Measurements from ENCODE around the gene AGBL4.
A peak's percentile ranks its signal among the peaks of the same experiment; 100 is the strongest.

The AGBL4 gene

GRCh38 chr1:48678710-48679505 lies 1344.8 kb downstream of the AGBL4 start:
- no peak for TF ChIP-seq TAF1 (IDR thresholded peaks at IDR 0.05; ENCODE audit: borderline replicate concordance, low read depth, low read length)
- TF ChIP-seq POLR2AphosphoS5 (IDR thresholded peaks at IDR 0.05; ENCODE audit: low read depth, low read length) = no peak
- TF ChIP-seq POLR2A (IDR thresholded peaks at IDR 0.05; ENCODE audit: low read depth, low read length) = no peak
- FAIRE-seq (no peak), DNase-seq (ENCODE audit: insufficient read length) (no peak)

GRCh38 chr1:48677306-48678287 lies 1346.2 kb downstream of the AGBL4 start:
- DNase-seq (ENCODE audit: insufficient read length) (no peak), FAIRE-seq (peak; percentile 71)
- TF ChIP-seq POLR2AphosphoS5 (IDR thresholded peaks at IDR 0.05; ENCODE audit: low read depth, low read length) = no peak

GRCh38 chr1:48676822-48677221 lies 1346.9 kb downstream of the AGBL4 start:
- FAIRE-seq (no peak), DNase-seq (ENCODE audit: insufficient read length) (no peak)
- TF ChIP-seq POLR2AphosphoS5 (IDR thresholded peaks at IDR 0.05; ENCODE audit: low read depth, low read length) (no peak), POLR2A (IDR thresholded peaks at IDR 0.05; ENCODE audit: low read depth, low read length) (no peak), TAF1 (IDR thresholded peaks at IDR 0.05; ENCODE audit: borderline replicate concordance, low read depth, low read length) (no peak)

GRCh38 chr1:48676376-48676775 lies 1347.4 kb downstream of the AGBL4 start:
- TF ChIP-seq TAF1 (IDR thresholded peaks at IDR 0.05; ENCODE audit: borderline replicate concordance, low read depth, low read length) (no peak), POLR2A (IDR thresholded peaks at IDR 0.05; ENCODE audit: low read depth, low read length) (no peak), POLR2AphosphoS5 (IDR thresholded peaks at IDR 0.05; ENCODE audit: low read depth, low read length) (no peak)
- DNase-seq (ENCODE audit: insufficient read length) (no peak), FAIRE-seq (no peak)

- FAIRE-seq (no peak), DNase-seq (ENCODE audit: insufficient read length) (no peak)
- TF ChIP-seq POLR2A (IDR thresholded peaks at IDR 0.05; ENCODE audit: low read depth, low read length) = no peak
- no peak for TF ChIP-seq POLR2AphosphoS5 (IDR thresholded peaks at IDR 0.05; ENCODE audit: low read depth, low read length)
- no peak for TF ChIP-seq TAF1 (IDR thresholded peaks at IDR 0.05; ENCODE audit: borderline replicate concordance, low read depth, low read length)
Observed at GRCh38 chr1:48675251-48675650, 1348.5 kb downstream of the AGBL4 start.

GRCh38 chr1:48674641-48675040 lies 1349.1 kb downstream of the AGBL4 start:
- no peak for DNase-seq (ENCODE audit: insufficient read length)
- TF ChIP-seq POLR2AphosphoS5 (IDR thresholded peaks at IDR 0.05; ENCODE audit: low read depth, low read length) = no peak
- no peak for TF ChIP-seq TAF1 (IDR thresholded peaks at IDR 0.05; ENCODE audit: borderline replicate concordance, low read depth, low read length)
- TF ChIP-seq POLR2A (IDR thresholded peaks at IDR 0.05; ENCODE audit: low read depth, low read length) = no peak
- FAIRE-seq = no peak

- no peak for TF ChIP-seq POLR2AphosphoS5 (IDR thresholded peaks at IDR 0.05; ENCODE audit: low read depth, low read length)
- TF ChIP-seq POLR2A (IDR thresholded peaks at IDR 0.05; ENCODE audit: low read depth, low read length) = no peak
- no peak for TF ChIP-seq TAF1 (IDR thresholded peaks at IDR 0.05; ENCODE audit: borderline replicate concordance, low read depth, low read length)
- no peak for DNase-seq (ENCODE audit: insufficient read length)
- no peak for FAIRE-seq
Observed at GRCh38 chr1:48673332-48674105, 1350.2 kb downstream of the AGBL4 start.

- TF ChIP-seq POLR2A (IDR thresholded peaks at IDR 0.05; ENCODE audit: low read depth, low read length) (no peak), TAF1 (IDR thresholded peaks at IDR 0.05; ENCODE audit: borderline replicate concordance, low read depth, low read length) (no peak), POLR2AphosphoS5 (IDR thresholded peaks at IDR 0.05; ENCODE audit: low read depth, low read length) (no peak)
- DNase-seq (ENCODE audit: insufficient read length) = no peak
- no peak for FAIRE-seq
Observed at GRCh38 chr1:48671578-48671977, 1352.2 kb downstream of the AGBL4 start.

GRCh38 chr1:48670234-48671020 lies 1353.3 kb downstream of the AGBL4 start:
- TF ChIP-seq POLR2A (IDR thresholded peaks at IDR 0.05; ENCODE audit: low read depth, low read length) = no peak
- no peak for TF ChIP-seq POLR2AphosphoS5 (IDR thresholded peaks at IDR 0.05; ENCODE audit: low read depth, low read length)
- TF ChIP-seq TAF1 (IDR thresholded peaks at IDR 0.05; ENCODE audit: borderline replicate concordance, low read depth, low read length) = no peak
- FAIRE-seq = no peak

GRCh38 chr1:48668339-48668738 lies 1355.4 kb downstream of the AGBL4 start:
- no peak for DNase-seq (ENCODE audit: insufficient read length)
- TF ChIP-seq POLR2A (IDR thresholded peaks at IDR 0.05; ENCODE audit: low read depth, low read length) = no peak
- TF ChIP-seq POLR2AphosphoS5 (IDR thresholded peaks at IDR 0.05; ENCODE audit: low read depth, low read length) = no peak
- TF ChIP-seq TAF1 (IDR thresholded peaks at IDR 0.05; ENCODE audit: borderline replicate concordance, low read depth, low read length) = no peak
- no peak for FAIRE-seq

More at GRCh38 chr1:48670234-48671020, 1353.3 kb downstream of the AGBL4 start:
- DNase-seq (ENCODE audit: insufficient read length) = no peak

Data from GM12892 (cell line).